ENCODE measurements around the gene PPP3R1. TPM values are rescaled to one million over a fixed set of nuclear protein-coding genes. Genes with fewer than 3 reads are reported as not detected.
A peak's percentile ranks its signal among the peaks of the same experiment; 100 is the strongest.

Gene PPP3R1
- total and polyA plus RNA-seq, 9 of the 15 experiments (the other 6 are each of a cell fraction or from before 2014, with no cell fraction given) = 3.7 to 70.0 (median 24.8) TPM

GRCh38 chr2:68293755-68294154 is 41.4 kb upstream of the PPP3R1 start:
- Histone ChIP-seq H3K27me3 (ENCODE audit: control insufficient read depth in 2 of 2, insufficient read depth in 2 of 2, low read length in 2 of 2) (no peaks in the 10 kb centered on the region), H3K27ac (ENCODE audit: extremely low read depth, low read depth, low read length) (no peak overlapping the region), H3K4me1 (replicated peaks in 1 of 2; ENCODE audit: control insufficient read depth in 2 of 2, insufficient read depth in 2 of 2, low read length in 2 of 2) (peaks cover 5 to 14% of the 10 kb centered on the region in 2 experiments), H2AFZ (ENCODE audit: low read depth, low read length) (peak overlapping the region; percentile 12; the same call in 1 of the 2 replicates), H3K4me3 (no peak overlapping the region), H3K9ac (ENCODE audit: insufficient read depth in 1 of 2, low read depth in 2 of 2, low read length in 2 of 2) (no peak overlapping the region), H3K9me3 (replicated peaks; ENCODE audit: control insufficient read depth, insufficient read depth, low read depth, low read length) (no peaks in the 10 kb centered on the region), H3K79me2 (ENCODE audit: control insufficient read depth, insufficient read depth, low read length) (no peaks in the 10 kb centered on the region), H3K9me1 (ENCODE audit: control insufficient read depth, insufficient read depth, low read length) (no peaks in the 10 kb centered on the region), H3K36me3 (ENCODE audit: control insufficient read depth, insufficient read depth, low read length) (no peaks in the 10 kb centered on the region), H3K4me2 (ENCODE audit: insufficient read depth, low read length) (no peak overlapping the region), H4K20me1 (replicated peaks; ENCODE audit: control insufficient read depth, insufficient read depth, low read length) (no peaks in the 10 kb centered on the region)
- 39% methylated on average over 6 of the region's 6 CpGs for WGBS (ENCODE audit: insufficient coverage, low coverage, missing lambda C conversion rate)
- TF ChIP-seq U2AF1 (optimal IDR thresholded peaks at IDR 0.05; ENCODE audit: low read depth, low read length) (no peak), MNT (conservative IDR thresholded peaks at IDR 0.05) (no peak), TCF7L2 (IDR thresholded peaks at IDR 0.05; ENCODE audit: low read depth, low read length) (no peak), NCOA6 (IDR thresholded peaks at IDR 0.05) (no peak), NFE2 (IDR thresholded peaks at IDR 0.05; ENCODE audit: low read depth) (no peak), ZNF184 (CRISPR knock-in tag; IDR thresholded peaks at IDR 0.05) (no peak), SIN3B (IDR thresholded peaks at IDR 0.05; ENCODE audit: low read depth) (no peak), ZC3H8 (IDR thresholded peaks at IDR 0.05) (no peak), CTCFL (IDR thresholded peaks at IDR 0.05; ENCODE audit: borderline replicate concordance, insufficient read depth, low read depth, low read length, poor library complexity, severe bottlenecking) (no peak), KHSRP (IDR thresholded peaks at IDR 0.05) (no peak)
- intact Hi-C loops (cut with micrococcal nuclease) = loop anchor here (2.0 to 5.0 kb wide), 2 partner anchors 65 to 149 kb away; no protein-coding TSS in a partner anchor
- POLR2A ChIA-PET = interaction anchor here (0.6 to 1.8 kb wide), 3 partner anchors 9 to 208 kb away, joined by 4 to 8 read pairs (median 4); no protein-coding TSS in a partner anchor
- DNase-seq (ENCODE audit: extremely low read depth in 1 of 4, low spot score in 3 of 4) (no peak), FAIRE-seq (no peak), ATAC-seq (no peak)
- in situ Hi-C loops (cut with MboI) = no loop called here
- BruUV-seq (replicated peaks) = no TSS peak
- CTCF ChIA-PET (ENCODE audit: low intra/inter-chr PET ratio) = no interaction called here

Measured in K562 (cell line).